DND-41 (cell line): ENCODE measurements around the gene LMAN1.

Experiments used
- EZH2 ChIP-seq: IDR thresholded peaks from 3 replicates; pipeline ENCODE4 v1.6.1; 2012; ENCODE audit warnings: borderline replicate concordance, low read depth, mild to moderate bottlenecking, moderate library complexity, low read length, inconsistent platforms; ENCODE audit not compliant: severe bottlenecking
- TF ChIP-seq, protein P1 (sequence below): IDR thresholded peaks from 2 replicates; pipeline ENCODE4 v1.5.1; 2012; ENCODE audit warnings: borderline replicate concordance, low read length, moderate library complexity, mild to moderate bottlenecking; ENCODE audit not compliant: poor library complexity, severe bottlenecking; ENCODE audit errors: extremely low read depth

DNA sequence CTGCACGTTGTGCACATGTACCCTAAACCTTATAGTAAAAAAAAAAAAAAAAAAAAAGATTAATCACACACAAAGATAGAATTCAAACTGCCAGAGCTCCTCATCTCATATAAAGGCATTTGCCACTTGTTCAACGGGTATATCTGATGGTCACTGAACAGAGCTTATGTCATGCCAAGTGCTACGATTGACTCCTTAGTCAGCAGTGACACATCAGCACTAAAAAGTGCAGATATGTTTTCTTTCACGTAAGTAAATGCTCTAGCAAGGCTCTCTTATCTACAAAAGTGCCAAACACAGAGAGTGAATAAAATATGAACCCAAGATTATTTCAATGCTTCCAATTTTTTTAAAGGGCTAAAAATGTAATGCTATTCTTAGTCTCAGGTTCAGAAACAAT is 1.1 kb downstream of the LMAN1 start:
- TF ChIP-seq, protein P1, sequence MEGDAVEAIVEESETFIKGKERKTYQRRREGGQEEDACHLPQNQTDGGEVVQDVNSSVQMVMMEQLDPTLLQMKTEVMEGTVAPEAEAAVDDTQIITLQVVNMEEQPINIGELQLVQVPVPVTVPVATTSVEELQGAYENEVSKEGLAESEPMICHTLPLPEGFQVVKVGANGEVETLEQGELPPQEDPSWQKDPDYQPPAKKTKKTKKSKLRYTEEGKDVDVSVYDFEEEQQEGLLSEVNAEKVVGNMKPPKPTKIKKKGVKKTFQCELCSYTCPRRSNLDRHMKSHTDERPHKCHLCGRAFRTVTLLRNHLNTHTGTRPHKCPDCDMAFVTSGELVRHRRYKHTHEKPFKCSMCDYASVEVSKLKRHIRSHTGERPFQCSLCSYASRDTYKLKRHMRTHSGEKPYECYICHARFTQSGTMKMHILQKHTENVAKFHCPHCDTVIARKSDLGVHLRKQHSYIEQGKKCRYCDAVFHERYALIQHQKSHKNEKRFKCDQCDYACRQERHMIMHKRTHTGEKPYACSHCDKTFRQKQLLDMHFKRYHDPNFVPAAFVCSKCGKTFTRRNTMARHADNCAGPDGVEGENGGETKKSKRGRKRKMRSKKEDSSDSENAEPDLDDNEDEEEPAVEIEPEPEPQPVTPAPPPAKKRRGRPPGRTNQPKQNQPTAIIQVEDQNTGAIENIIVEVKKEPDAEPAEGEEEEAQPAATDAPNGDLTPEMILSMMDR: no peak
- no peak for TF ChIP-seq EZH2
